NCI-H1092 treated with DMSO at 0.1 percent for 48 hours (cell line): Measurements from ENCODE around the gene DMD.
"Not testable (repeated sequence)": the region's sequence is repeated elsewhere in the genome, so short reads cannot be mapped to it uniquely, and the experiment has no call there.

ENCODE experiments used
- DNase-seq: peaks from one replicate; lab custom pipeline; 2025; lab: John Stamatoyannopoulos, UW

Gene DMD

DNA sequence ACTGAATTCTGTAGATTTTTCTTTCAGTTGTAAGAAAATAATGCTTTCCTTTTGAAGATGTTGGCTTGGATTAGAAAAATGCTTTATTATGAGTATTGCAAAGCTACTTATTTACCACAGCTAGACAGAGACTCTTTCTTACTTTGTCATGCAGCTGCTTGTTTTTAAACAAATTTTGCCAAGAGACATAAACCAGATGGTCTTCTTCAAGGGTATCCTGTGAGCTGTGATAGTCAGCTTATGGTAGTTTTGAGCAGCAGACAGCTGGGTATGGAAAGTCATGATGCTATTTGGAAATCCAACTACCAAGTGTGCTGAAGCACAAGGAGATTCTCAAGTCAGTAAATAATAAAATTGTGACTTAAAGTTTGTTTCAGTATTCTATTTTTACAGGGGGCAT, 941.5 kb downstream of the DMD start:
- no peak for DNase-seq

DNA sequence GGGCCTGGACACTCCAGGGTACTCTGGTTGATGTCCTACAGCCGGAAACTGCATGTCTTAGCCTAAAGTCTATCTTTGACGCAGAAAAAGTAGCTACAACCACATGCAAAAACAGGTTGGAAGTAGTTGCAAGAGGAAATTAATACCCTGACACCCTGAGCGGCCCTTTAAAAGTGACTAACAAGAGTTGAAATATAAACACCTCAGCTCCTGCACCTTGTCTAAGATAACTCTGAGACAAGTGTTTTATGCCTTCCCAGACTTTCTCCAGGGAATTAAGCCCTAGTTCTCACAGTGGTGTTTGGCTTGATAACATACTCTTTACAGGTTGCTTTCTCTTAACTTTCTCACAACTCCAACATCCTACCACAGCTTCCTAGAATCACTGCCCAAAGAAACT, 943.1 kb downstream of the DMD start:
- no peak for DNase-seq

DNA sequence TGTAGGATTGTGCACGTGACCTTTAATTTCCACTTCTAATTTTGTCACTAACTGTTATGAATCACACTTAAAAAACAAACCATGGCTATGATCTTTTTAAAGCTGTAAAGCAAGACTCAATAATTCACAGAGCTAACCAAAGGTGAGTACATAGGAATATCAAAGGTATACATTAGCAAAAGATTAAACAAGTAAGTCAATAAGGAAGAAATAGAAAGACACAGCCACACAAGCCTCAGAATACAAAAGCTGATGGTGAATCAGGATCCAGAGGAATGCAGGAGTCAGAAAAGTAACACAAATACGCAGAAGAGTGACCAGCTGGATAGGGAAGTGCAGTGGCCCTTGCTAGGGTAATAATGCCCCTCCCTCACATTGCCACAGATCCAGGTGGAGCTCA, 943.6 kb downstream of the DMD start:
- DNase-seq, result no peak

DNA sequence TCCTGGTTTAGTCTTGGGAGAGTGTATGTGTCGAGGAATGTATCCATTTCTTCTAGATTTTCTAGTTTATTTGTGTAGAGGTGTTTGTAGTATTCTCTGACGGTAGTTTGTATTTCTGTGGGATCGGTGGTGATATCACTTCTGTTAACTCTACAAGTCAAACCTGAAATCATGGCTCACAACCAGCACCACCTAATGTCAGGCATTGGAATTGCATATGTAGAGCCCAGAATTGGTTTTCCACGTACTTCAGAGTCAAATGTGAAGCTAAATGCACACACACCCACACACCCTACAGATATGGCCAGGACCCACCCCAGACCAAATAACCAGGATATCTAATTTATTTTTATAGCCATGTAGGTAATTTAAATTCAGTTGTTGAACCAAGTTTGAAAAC, 964.7 kb downstream of the DMD start:
- DNase-seq, result not testable (repeated sequence)

DNA sequence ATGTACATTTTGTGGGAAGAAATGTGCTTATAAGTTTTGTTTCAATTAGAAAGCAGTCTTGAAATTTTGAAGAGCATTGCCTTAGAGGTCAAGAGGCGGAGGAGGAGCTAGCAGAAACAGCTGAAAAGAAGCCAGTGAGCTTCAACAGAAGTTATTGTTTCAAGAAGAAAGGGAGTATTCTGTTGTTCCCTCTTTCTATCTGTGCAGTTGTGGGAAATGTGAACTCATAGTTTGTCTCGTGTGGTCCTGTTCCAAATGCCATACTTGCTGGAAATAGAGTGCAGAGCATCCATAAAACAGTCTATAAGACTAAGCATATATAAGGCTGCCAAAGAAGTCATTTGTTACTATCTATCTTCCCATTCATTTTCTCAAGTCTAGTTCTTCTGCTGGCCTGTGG, 1015.7 kb downstream of the DMD start:
- no peak for DNase-seq

DNA sequence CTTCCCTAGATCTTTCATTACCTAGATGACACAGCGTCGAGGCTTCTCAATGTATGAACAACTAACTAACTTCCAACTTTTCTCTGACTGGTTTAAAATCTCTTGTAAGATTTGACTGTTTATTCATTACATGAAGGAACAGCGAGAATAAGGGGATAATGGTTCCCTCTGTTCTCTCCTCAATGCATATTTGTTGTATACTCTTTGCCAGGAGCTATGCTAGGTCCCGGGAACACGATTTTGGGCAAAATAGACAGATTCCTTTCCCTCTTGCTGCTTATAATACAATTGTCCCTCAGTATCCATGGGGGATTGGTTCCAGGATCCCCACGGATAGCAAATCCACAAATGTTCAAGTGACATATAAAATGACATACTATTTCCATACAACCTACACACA, 1020.0 kb downstream of the DMD start:
- DNase-seq, result no peak

DNA sequence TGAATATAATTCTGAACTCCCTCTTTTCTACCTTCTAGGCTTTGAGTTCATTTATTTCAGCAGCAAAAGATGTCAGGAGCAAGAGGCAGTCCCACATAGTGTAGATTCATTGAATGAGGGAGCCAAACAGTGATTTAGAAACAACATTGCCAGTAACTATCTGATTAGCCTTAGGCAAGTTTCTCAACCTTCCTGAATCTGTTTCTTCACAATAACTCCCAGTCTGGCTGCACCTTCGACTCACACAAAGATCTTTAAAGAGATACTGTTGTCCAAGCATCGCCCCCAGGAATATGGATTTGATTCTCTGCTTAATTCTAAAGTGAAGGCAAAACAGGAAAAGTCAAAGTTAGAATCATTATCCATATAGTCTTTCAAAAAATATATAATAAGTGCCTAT, 1026.2 kb downstream of the DMD start:
- DNase-seq, result no peak

DNA sequence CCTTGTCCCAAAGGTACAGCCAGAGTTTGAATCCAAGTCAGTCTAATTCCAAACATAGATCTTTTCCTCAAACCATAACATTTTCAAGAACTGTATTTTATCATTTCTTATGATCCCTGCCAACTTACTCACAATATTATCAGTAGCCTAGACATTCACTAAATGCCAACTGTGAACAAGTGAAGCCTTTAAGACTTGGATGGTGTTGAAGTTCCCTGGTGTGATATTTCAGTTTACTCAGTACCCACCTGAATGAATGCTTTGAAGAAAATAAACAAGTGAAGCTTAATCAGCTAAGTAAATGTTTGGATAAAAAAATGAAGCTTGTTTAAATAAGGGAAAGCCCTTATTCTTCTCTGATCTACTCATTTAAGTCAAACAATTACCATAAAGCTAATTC, 1028.3 kb downstream of the DMD start:
- no peak for DNase-seq

DNA sequence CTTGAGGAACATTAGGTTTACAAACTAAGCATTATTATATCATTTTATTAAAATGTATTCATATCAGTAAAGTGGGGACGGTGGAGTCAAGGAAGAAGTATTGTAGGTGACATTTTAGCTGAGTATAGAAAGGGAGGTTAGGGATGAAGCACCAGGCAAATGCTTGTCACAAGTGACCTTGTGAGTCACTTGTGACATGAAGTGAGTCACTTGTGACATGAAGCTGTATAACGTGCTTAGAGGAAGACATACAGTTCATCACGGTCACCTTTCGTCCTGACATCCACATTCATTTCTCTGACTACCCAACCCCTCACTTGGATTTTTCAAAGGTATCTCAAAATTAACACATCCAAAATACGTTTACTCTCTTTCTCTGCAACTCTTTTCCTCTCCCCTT, 1034.8 kb downstream of the DMD start:
- DNase-seq, result no peak

DNA sequence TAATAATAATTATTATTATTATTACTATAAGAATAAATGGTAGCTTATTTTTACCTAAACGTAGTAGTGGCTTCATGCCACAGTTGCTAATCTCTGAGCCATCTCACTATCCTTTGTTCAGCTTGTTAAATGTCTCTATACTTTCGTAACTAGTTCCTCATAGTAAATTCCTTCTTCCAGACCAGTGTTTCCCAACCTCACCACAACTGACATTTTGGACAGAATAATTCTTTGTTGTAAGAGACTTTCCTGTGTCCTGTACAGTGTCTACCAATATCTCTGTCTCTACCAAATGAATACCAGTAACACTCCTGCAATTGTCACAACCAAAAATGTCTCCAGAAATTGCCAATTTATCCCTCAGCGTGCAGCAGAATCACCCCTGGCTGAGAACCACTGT, 1040.9 kb downstream of the DMD start:
- no peak for DNase-seq

DNA sequence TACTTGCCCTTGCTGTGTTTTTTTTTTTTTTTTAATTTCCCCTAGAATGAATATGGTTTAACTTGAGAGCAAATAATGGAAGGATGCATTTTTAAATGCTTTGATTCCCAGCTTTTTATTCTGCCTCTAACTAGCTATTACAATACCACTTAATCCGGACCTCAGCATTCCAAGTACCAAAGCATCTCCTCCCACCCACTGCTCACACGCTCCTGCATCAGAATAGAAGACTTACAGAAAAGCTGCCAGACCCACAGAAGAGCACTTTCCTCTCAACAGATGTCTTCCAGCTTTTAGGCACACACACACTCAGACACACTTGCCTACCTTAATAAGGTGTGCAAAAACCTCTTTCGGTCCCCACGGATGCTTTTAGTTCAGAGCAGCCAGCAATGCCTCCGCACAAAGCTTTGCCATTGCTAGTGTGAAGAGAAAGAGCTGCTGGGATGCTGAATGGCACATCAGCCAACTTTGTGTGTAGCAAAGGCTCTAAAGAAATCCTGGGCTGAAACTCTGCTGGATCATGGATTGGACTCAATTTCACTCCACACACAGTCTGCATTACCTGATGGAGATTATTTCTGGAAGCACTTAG, 1056.2 kb downstream of the DMD start:
- DNase-seq, result no peak

DNA sequence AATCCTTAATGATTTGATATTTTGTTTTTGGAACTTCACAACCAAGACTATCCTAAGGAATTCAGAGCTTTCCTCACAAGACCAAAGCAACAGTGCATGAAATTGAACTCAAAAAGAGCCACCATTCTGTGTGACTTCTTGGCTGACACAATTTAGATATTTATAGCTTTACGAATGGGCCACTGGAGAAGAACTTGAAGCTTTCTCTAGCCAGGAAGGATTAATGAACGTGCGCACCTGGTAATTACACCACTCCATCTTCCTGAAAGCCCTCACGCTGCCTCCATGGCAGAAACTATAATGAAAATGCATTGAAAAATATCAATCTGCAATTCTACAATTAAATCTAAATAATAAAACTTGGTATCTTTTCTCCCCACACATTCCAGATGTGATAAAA, 1057.8 kb downstream of the DMD start:
- DNase-seq, result no peak

DNA sequence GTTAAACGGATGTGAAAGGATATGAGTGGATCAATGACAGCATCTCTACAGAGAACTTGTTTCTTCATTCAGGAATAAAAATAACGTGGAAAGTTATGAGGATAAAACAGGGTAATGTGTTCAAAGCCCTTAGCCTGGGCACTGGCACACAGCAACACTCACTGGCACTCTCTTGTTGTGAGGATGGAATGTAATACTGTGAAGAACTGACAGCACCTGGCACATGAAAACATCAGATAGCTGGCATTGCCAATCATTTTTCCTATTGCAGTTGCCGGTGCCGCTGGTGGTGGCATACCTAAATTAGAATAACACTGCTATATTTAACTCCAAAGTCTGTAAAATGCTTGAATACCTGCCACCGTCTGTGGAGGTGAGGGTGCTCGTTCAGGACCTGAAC, 1061.2 kb downstream of the DMD start:
- no peak for DNase-seq

DNA sequence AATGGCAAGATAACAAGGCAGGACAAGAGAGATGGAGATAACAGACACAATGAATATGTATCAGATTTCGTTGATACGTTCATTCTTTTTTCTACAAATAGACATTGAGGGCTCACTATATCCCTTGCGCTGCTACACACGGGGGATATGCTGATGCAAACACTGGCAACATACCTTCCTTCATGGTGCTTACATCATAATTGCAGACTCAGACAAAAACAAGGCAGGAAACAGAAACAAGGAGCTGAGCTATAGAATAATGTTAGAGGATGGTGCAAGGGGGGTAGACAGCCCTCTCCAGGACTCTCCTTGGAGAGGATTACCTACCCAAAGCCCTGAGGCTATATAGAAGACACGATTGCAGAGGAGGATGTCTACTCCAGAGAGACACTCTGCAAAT, 1069.5 kb downstream of the DMD start:
- DNase-seq, result no peak

DNA sequence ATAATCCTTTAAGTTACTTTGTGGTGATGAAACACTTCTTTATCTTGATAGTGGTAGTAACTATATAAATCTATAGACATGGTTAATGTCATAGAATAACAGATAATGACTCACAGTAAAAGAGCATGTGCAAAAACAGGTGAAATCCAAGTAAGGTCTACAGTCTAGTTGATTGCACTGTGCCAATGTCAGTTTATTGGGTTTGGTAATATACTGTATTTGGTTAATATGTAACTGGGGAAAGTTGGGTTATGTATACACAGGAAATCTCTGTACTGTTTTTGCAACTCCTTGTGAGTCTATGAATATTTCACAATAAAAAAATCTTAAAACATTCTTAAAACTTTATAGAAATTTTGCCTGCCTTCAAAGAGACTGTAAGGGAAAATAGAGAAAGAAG, 1071.9 kb downstream of the DMD start:
- DNase-seq, result no peak

DNA sequence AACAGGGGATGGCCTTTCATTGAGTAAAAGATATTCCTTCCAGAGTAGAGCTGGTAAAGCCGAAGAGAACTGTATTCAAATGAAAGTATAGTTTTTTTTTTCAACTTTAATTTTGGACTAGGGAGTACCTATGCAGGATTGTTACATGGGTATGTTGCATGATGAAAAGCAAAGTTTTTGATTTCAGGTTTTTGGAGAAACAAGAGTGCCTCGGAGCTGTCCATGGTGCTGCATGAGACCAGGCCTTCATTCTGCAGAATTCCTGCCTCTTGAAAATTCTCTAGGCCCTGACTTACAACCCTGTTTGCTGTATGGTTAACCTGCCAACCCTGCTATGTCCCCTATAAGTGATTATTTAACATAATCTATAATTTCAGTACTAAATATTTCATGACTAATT, 1073.8 kb downstream of the DMD start:
- no peak for DNase-seq

DNA sequence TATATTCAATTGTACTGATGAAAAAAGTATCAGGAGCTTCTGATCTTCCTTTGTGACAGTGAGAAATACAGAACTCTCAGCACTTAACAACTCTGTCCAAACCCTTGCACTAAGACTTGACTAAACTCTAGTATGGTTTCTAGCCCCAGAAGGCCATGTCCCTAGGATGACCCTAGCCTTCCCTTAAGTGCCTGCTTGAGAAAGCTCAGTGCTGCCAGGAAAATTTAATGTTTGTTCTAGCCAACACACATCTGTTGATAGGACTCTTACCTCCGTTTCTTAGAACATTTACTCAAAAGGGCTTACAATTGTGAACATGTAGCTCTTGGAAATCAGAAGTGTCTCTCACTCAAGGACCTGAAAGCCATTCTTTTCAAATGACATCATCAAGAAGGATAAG, 1084.4 kb downstream of the DMD start:
- DNase-seq, result no peak

DNA sequence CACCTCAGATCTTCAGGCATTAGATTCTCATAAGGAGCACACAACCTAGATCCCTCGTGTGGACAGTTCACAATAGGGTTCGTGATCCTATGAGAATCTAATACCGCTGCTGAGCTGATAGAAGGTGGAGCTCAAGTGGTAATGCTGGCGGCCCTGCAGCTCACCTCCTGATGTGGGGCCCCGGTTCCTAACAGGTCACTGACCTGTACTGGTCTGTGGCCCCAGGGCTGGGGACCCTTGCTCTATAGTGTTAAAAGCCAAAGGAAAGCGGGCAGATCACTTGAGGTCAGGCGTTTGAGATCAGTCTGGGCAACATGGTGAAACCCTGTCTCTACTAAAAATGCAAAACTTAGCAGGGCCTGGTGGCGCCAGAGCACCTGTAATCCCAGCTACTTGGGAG, 1092.5 kb downstream of the DMD start:
- DNase-seq, result no peak

DNA sequence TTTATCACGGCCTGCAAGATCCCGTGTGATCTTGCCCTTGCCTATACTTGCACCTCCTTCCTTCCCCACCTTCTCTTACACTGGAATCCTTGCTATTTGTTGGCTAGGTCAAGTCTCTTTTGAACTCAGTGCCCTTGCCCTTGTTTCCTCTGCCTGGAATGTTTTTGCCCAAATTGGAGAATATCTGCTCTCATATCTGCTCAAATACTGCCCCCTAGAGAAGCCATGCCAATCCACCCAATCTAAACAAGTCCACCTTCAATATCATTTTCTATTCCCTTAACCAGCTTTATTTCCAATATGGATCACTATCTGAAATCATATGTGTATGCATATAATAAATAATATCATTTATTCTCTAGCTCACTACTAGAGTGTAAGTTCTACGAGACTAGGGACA, 1095.3 kb downstream of the DMD start:
- DNase-seq, result no peak

DNA sequence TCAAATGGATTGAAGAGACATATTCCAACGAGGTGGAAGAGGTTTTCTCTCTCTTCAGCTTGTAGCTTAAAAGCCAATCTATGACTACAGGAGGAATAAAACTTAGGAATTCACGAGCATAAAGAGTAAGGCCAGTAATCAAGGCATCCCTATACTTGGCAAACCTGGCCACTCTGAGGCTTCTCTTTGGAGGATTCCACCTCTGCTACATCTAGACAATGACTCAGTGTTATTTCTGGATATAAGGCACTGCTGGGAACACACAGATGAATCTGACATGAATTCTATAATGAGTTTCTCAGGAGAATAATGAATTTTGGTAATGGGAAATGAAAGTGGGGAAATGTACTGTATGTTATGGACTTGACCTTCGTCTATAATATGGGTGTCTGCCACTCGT, 1123.7 kb downstream of the DMD start:
- DNase-seq, result no peak

DNA sequence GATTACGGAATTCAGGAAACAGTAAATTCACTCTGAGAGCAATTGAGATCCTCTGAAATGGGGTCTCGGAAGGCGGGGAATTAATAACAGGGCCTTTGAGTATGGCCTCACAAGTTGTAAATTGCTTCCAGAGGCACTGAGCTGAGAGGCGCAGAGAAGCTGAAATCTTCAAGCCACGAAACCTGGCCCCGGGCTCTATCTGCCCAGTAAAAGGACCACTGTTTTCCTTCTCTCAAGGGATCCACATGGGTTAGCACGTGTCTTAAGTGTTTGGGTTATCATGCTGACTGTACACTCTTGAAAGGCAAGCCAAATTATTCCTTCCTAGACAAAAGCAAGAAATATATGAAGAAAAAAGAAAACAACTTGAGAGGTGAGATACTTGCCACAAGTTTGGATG, 1126.6 kb downstream of the DMD start:
- DNase-seq, result no peak

DNA sequence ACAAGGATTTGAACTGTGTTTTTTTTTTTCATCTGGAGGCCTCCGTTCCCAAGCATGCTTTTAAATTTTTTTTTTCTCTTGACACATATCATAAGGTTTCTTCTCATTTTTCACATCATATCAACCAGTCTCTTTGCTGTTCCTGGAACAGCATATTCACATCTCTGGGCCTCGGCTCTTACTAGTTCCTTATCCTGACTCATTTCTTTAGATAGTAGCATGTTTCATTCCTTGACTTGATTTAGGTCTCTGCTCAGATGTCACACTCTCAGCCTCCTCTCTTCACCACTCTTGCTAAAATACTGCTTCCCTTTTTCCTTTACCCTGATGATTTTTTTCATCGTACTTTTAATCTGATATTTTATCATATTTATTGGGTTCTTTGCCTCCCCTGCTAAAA, 1163.1 kb downstream of the DMD start:
- no peak for DNase-seq

DNA sequence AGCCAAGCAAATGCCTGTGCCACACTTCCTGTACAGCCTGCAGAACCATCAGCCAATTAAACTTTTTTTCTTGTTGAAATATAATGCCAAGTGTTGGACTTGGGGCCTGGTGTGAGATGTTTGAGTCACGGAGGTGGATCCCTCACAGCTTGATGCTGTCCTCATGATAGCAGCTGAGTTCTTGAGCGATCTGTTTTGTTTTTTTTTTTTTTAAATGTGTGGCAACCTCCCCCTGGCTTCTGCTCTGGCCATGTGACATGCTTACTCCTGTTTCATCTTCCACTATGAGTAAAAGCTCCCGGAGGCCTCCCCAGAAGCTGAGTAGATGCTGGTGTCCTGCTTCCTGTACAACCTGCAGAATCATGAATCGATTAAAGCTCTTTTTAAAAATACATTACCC, 1166.2 kb downstream of the DMD start:
- no peak for DNase-seq

DNA sequence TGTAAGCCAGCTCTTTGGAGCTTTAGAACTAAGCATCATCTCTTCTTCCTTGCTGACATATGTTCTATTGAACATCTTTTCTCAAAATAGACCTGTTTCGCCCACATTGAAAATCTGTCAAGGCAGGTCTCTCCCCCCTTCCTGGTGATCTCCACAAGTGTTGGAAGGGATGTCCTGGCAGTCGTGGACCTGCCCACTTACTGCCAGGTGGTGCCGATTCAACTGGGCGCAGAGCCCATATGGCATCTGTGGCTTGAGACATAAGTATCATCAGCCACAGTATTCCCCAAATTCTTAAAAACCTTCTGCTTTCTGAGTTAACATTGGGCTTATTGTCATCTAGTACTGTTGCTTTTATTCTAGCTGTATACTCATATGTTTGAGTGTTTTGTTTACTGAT, 1170.2 kb downstream of the DMD start:
- no peak for DNase-seq

DNA sequence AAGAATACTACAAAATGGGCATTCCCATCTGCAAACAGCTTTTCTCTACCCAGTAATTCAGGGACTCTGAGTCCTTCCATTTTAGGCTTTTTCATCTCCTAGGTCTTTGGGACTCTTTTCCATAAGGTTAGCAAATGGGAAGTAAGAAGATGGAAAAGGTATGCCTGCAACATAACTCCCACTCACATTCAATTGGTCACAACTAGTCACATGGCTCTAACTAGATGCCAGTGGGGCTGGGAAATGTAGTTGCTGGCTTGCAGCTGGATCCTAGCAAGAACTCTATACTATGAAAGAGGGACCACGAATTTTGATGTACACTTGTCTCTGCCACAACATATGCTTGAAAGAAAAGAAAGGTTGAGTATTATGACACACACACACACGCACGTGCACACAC, 1184.6 kb downstream of the DMD start:
- no peak for DNase-seq
